ENCODE results near the gene CMIP. TPM values are rescaled to one million over a fixed set of nuclear protein-coding genes. Genes with fewer than 3 reads are reported as not detected.

CMIP gene
- total RNA-seq, 4 donors from 2014 or later, result 15.5 to 65.9 (median 20.2) TPM

DNA sequence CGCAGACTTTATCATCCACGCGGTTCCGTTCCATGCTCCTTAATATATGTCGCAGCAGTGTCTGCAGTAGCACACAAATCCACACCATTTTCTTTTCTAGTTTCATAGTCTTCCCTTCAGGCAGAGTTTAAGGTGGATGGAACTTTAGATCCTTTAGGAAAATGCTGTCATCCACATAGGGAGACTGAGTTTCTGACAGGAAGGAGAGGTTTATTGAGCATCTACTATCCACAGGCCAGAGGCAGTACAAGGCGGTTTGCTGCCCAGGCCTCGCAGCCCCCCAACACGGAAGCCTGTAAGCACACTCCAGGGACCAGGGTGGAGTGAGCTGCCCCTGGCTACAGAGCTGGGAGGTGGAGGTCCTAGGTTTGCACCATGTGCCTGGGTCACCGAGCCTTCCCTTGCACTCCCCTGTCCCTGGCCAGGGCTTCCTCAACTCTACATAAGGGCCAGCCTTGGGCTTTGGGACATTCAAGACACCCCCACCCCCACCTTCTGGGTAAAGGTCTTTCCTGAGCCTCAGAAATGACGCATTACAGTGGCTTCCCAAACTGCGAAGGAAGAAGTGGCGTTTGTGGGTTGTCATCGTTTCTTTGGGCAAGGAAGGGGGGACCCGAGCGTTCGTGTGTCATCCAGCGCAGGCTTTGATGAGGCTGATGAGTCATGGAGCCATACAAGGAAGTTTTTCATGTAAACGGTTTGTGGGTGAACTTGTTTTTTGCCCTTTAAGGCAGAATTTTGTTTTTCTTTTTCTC, 188.0 kb downstream of the CMIP start:
- no peaks in the 10 kb centered on the region for H3K36me3 ChIP-seq
- intact Hi-C loops (cut with DNase I), result no loop called here
- 90 to 91% methylated on average over 14 to 18 of the region's 18 CpGs for WGBS, 2 donors
- H3K27me3 ChIP-seq, result no peaks in the 10 kb centered on the region
- peaks cover 5 to 18% of the 10 kb centered on the region in 2 donors for H3K4me1 ChIP-seq
- no peak overlapping the region for H3K4me3 ChIP-seq (replicated peaks in 1 of 3)
- no peaks in the 10 kb centered on the region for H3K9me3 ChIP-seq
- H3K27ac ChIP-seq, result peak overlapping the region in 1 of 3 donors; percentile 36
- DNase-seq, result no peak
- no peak for TF ChIP-seq POLR2A (IDR thresholded peaks at IDR 0.05)
- TF ChIP-seq, protein P1, sequence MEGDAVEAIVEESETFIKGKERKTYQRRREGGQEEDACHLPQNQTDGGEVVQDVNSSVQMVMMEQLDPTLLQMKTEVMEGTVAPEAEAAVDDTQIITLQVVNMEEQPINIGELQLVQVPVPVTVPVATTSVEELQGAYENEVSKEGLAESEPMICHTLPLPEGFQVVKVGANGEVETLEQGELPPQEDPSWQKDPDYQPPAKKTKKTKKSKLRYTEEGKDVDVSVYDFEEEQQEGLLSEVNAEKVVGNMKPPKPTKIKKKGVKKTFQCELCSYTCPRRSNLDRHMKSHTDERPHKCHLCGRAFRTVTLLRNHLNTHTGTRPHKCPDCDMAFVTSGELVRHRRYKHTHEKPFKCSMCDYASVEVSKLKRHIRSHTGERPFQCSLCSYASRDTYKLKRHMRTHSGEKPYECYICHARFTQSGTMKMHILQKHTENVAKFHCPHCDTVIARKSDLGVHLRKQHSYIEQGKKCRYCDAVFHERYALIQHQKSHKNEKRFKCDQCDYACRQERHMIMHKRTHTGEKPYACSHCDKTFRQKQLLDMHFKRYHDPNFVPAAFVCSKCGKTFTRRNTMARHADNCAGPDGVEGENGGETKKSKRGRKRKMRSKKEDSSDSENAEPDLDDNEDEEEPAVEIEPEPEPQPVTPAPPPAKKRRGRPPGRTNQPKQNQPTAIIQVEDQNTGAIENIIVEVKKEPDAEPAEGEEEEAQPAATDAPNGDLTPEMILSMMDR (IDR thresholded peaks at IDR 0.05), result no peak

DNA sequence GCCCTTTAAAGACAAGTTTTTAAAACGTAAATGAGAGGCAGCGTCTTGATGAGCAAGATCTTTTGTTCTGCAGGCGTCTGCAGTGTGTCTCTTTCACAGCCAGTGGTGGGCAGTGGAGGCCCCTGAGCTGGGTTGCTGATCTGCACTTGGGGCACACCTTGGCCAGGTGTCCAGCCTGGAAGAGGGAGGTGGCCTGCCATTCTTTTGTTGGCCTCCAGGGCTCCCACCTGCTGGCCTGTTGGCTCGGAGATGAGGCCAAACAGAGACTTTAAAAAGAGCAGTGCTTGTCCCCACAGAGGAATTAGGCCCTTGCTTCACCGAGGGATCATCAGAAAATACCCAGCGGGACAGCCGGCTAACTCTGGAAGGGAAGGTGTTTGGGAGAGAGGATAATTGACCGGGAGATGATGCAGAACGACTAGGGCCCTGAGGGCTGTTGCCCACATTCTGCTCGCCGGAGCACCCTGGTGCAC, 188.6 kb downstream of the CMIP start:
- H3K36me3 ChIP-seq, result no peaks in the 10 kb centered on the region
- intact Hi-C loops (cut with DNase I), result no loop called here
- no peak overlapping the region for H3K4me3 ChIP-seq (replicated peaks in 1 of 3)
- peak overlapping the region in 2 of 3 donors; percentile 27 to 36 for H3K27ac ChIP-seq
- 57 to 79% methylated on average over 10 to 11 of the region's 11 CpGs for WGBS, 2 donors
- H3K27me3 ChIP-seq, result no peaks in the 10 kb centered on the region
- no peaks in the 10 kb centered on the region for H3K9me3 ChIP-seq
- H3K4me1 ChIP-seq, result peaks cover 5 to 18% of the 10 kb centered on the region in 2 donors
- TF ChIP-seq, protein P1 (IDR thresholded peaks at IDR 0.05), result peak in 2 of 6 experiments; percentile 20 to 33
- TF ChIP-seq POLR2A (IDR thresholded peaks at IDR 0.05), result no peak
- peak; percentile 31 to 39 for DNase-seq

DNA sequence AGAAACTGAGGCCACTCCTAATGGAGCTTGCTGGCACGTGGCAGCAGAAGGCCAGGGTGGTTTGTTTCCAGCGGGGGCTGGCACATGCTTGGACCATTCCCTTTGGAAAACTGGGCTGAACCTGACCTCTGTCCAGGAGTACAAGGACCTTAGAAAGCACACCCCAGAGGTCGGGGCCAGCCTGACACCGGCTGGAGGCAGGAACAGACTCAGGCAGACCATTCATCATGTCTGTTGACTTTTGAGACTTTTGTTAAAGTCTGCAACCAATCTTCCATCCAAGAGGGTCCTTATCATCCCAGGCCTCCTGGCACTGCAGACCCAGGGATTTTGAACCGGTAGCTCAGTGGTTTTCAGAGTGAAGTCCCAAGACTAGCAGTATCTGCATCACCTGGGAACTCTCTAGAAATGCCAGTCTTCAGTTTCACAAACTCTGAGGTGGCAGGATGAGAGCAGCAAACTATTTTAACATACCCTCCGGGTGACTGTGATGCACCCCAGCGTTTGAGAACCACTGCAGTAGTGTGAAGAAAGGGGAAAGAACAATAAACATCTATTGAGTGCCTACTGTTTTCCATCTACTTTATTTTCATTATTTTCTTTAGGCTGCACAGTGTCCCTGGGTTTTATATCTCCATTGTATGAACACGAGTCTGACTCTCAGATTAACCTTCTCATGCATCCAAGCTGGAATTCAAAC, 189.2 kb downstream of the CMIP start:
- peak overlapping the region in 2 of 3 donors; percentile 27 to 36 for H3K27ac ChIP-seq
- no peak for TF ChIP-seq POLR2A (IDR thresholded peaks at IDR 0.05)
- TF ChIP-seq, protein P1 (IDR thresholded peaks at IDR 0.05), result no peak
- H3K27me3 ChIP-seq, result no peaks in the 10 kb centered on the region
- H3K4me1 ChIP-seq, result peaks cover 5 to 18% of the 10 kb centered on the region in 2 donors
- WGBS, 2 donors, result 80 to 81% methylated on average over 6 to 8 of the region's 8 CpGs
- H3K9me3 ChIP-seq, result no peaks in the 10 kb centered on the region
- H3K4me3 ChIP-seq (replicated peaks in 1 of 3), result no peak overlapping the region
- intact Hi-C loops (cut with DNase I), result no loop called here
- H3K36me3 ChIP-seq, result no peaks in the 10 kb centered on the region
- DNase-seq, result no peak

DNA sequence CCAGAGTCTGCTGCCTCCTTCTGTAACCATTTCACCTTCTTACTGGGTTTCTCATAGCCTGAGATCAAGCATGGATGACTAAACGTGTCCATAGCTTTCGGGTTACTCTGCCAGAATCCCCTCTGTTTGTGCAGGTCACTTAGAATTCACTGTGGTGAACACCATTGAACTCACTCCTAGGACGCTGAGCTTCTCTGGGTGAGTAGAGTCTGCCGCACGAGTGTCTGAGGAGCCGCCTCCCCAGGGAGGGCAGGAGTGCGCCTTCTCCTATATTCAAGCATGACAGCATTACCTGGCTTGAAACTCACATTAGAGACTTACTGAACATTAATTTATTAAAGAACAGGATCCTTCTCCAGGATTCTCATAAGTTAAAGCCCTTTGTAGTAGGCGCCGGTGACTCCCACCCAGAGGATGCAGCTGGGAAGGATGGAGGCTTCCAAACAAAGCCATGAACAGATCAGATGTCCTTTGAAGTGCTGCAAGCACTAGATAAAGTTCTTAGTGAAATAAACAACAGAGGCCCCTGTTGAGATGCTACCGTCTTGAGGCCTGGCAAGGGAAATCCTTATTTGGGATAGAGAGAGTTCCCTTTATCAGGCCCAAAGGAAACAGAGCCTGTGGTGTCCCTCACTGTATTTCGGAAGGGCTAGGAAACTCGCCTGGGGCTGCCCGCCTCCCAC, 189.9 kb downstream of the CMIP start:
- H3K27ac ChIP-seq, result no peak overlapping the region
- no peaks in the 10 kb centered on the region for H3K9me3 ChIP-seq
- H3K36me3 ChIP-seq, result no peaks in the 10 kb centered on the region
- H3K27me3 ChIP-seq, result no peaks in the 10 kb centered on the region
- intact Hi-C loops (cut with DNase I), result no loop called here
- DNase-seq, result no peak
- 75 to 85% methylated on average over 13 of the region's 13 CpGs for WGBS, 2 donors
- TF ChIP-seq, protein P1 (IDR thresholded peaks at IDR 0.05), result no peak
- TF ChIP-seq POLR2A (IDR thresholded peaks at IDR 0.05), result no peak
- H3K4me1 ChIP-seq, result peaks cover 5 to 21% of the 10 kb centered on the region in 2 donors
- no peak overlapping the region for H3K4me3 ChIP-seq (replicated peaks in 1 of 3)

Measured in thyroid gland (tissue), 4 donors.